HG03135 (cell line): ENCODE measurements around the gene UNK.

Source experiments
- ATAC-seq: cut with Tn5 transposase; IDR thresholded peaks from one replicate; pipeline ENCODE4 v1.9.1; 2021; ENCODE audit warnings: mild to moderate bottlenecking, moderate library complexity; ENCODE audit not compliant: unreplicated experiment

Gene UNK

GRCh38 chr17:75818326-75818885, 33.8 kb downstream of the UNK start:
- no peak for ATAC-seq

GRCh38 chr17:75819116-75819515, 34.5 kb downstream of the UNK start:
- no peak for ATAC-seq

- ATAC-seq, result no peak
Observed at GRCh38 chr17:75819678-75820077, 35.1 kb downstream of the UNK start.

- no peak for ATAC-seq
Observed at GRCh38 chr17:75820094-75821080, 35.8 kb downstream of the UNK start.

- ATAC-seq, result no peak
Observed at GRCh38 chr17:75821552-75821951, 36.9 kb downstream of the UNK start.

GRCh38 chr17:75822119-75822799, 37.7 kb downstream of the UNK start:
- no peak for ATAC-seq

- no peak for ATAC-seq
Observed at GRCh38 chr17:75822800-75823166, 38.2 kb downstream of the UNK start.

- no peak for ATAC-seq
Observed at GRCh38 chr17:75823257-75824041, 38.8 kb downstream of the UNK start.

GRCh38 chr17:75824050-75824552, 39.5 kb downstream of the UNK start:
- no peak for ATAC-seq

GRCh38 chr17:75824666-75825065, 40.1 kb downstream of the UNK start:
- ATAC-seq, result no peak

- no peak for ATAC-seq
Observed at GRCh38 chr17:75825149-75825552, 40.5 kb downstream of the UNK start.

- ATAC-seq, result no peak
Observed at GRCh38 chr17:75825748-75826370, 41.3 kb downstream of the UNK start.

- no peak for ATAC-seq
Observed at GRCh38 chr17:75826561-75827307, 42.1 kb downstream of the UNK start.

- no peak for ATAC-seq
Observed at GRCh38 chr17:75827308-75828075, 42.9 kb downstream of the UNK start.

- ATAC-seq, result no peak
Observed at GRCh38 chr17:75828076-75828400, 43.4 kb downstream of the UNK start.

- no peak for ATAC-seq
Observed at GRCh38 chr17:75828741-75829140, 44.1 kb downstream of the UNK start.

GRCh38 chr17:75829747-75830146, 45.1 kb downstream of the UNK start:
- no peak for ATAC-seq

- ATAC-seq, result no peak
Observed at GRCh38 chr17:75830164-75831031, 45.8 kb downstream of the UNK start.
